HCT116 (cell line): ENCODE results near the gene OR2D3.

Source experiments
- CTCF ChIP-seq, 3 experiments: fragments of 200-600 bp in 1 of 3; sonication (generic) in 1 of 3; IDR thresholded peaks in 2 of 3; conservative IDR thresholded peaks in 1 of 3; 2 replicates each; pipeline ENCODE4 v1.5.1; 2012 to 2017; ENCODE audit warnings: low read depth in 2 of 3, low read length in 2 of 3, antibody characterized with exemption in 1 of 3, borderline replicate concordance in 1 of 3, control low read depth in 1 of 3, mild to moderate bottlenecking in 1 of 3, mixed read lengths in 1 of 3, mixed run types in 1 of 3, moderate library complexity in 1 of 3; ENCODE audit not compliant: insufficient read depth in 1 of 3
- ELF1 ChIP-seq: IDR thresholded peaks from 2 replicates; pipeline ENCODE4 v1.6.1; 2012; ENCODE audit warnings: low read depth, borderline replicate concordance
- EZH2 ChIP-seq: fragments of 200-600 bp; sonication (generic); IDR thresholded peaks from 2 replicates; pipeline ENCODE4 v1.6.1; 2017; ENCODE audit warnings: antibody characterized with exemption, mixed run types
- POLR2A ChIP-seq: IDR thresholded peaks from 2 replicates; pipeline ENCODE4 v1.7.0; 2011; ENCODE audit warnings: borderline replicate concordance; ENCODE audit not compliant: insufficient read depth, insufficient read length; ENCODE audit errors: extremely low read depth
- POLR2AphosphoS5 ChIP-seq: IDR thresholded peaks from 2 replicates; pipeline ENCODE4 v1.6.1; 2011; ENCODE audit warnings: mild to moderate bottlenecking, low read depth, low read length, moderate library complexity
- RAD21 ChIP-seq: IDR thresholded peaks from 2 replicates; pipeline ENCODE4 v1.6.1; 2012; ENCODE audit warnings: low read depth, mild to moderate bottlenecking
- TF ChIP-seq, protein P1 (sequence below): IDR thresholded peaks from 2 replicates; pipeline ENCODE4 v1.6.1; 2012

GRCh38 chr11:6920702-6921101 is at the start of gene OR2D3:
- TF ChIP-seq POLR2AphosphoS5 (no peak), POLR2A (no peak), RAD21 (no peak), CTCF (IDR thresholded peaks at IDR 0.05 in 2 of 3, conservative IDR thresholded peaks at IDR 0.05 in 1 of 3; ENCODE audit: borderline replicate concordance in 1 of 3, insufficient read depth in 1 of 3, low read depth in 2 of 3, low read length in 2 of 3) (no peak), EZH2 (no peak), ELF1 (no peak)
- TF ChIP-seq, protein P1, sequence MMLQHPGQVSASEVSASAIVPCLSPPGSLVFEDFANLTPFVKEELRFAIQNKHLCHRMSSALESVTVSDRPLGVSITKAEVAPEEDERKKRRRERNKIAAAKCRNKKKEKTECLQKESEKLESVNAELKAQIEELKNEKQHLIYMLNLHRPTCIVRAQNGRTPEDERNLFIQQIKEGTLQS: no peak
